Heart right ventricle (tissue), 16 donors: ENCODE results near the gene PTPRG. TPM values are rescaled to one million over a fixed set of nuclear protein-coding genes. Genes with fewer than 3 reads are reported as not detected.

Experiments
- ATAC-seq, 8 donors: fragments of 200-7000 bp; cut with Tn5 transposase; one replicate each; pipeline ENCODE4 v1.9.1; 2020; ENCODE audit warnings: mild to moderate bottlenecking in 8 of 8, moderate library complexity in 8 of 8, moderate number of reproducible peaks in 1 of 8
- DNase-seq, 2 donors: peaks; one replicate each; pipeline ENCODE4 v3.0.0-alpha.2; 2020
- H3K27ac ChIP-seq, 10 donors: fragments of 200-600 bp; sonication (generic) in 2 of 10; one replicate each; pipeline versions ENCODE4 v1.5.0 to v1.8.0; 2020 to 2022; ENCODE audit warnings: mild to moderate bottlenecking in 3 of 10
- H3K27me3 ChIP-seq, 7 donors: fragments of 200-600 bp; one replicate each; pipeline ENCODE4 v1.8.0; 2021 to 2022; ENCODE audit warnings: mild to moderate bottlenecking in 2 of 7
- H3K36me3 ChIP-seq, 9 donors: fragments of 200-600 bp; sonication (generic) in 1 of 9; one replicate each; pipeline versions ENCODE4 v1.5.0 to v1.8.0; 2020 to 2022; ENCODE audit warnings: mild to moderate bottlenecking in 2 of 9
- H3K4me1 ChIP-seq, 9 donors: fragments of 200-600 bp; sonication (generic) in 1 of 9; one replicate each; pipeline versions ENCODE4 v1.5.0 to v1.8.0; 2020 to 2022; ENCODE audit warnings: mild to moderate bottlenecking in 4 of 9
- H3K4me3 ChIP-seq, 10 donors: fragments of 200-600 bp; sonication (generic) in 2 of 10; one replicate each; pipeline versions ENCODE4 v1.5.0 to v1.8.0; 2020 to 2022; ENCODE audit warnings: mild to moderate bottlenecking in 7 of 10, moderate library complexity in 2 of 10
- H3K9me3 ChIP-seq, 11 donors: fragments of 200-600 bp in 10 of 11; sonication (generic) in 2 of 11; one replicate each; pipeline versions ENCODE4 v1.5.0 to v1.8.0; 2013 to 2022; ENCODE audit warnings: mild to moderate bottlenecking in 2 of 11, control low read depth in 1 of 11, moderate library complexity in 1 of 11
- WGBS, 2 donors: extraction: QIAGEN DNeasy Blood & Tissue Kit; methylation state at CpG; one replicate each; pipeline ENCODE4 v1.1.7; 2013; ENCODE audit warnings: inconsistent platforms in 1 of 2; 5-methylcytosine and 5-hydroxymethylcytosine counted together
- intact Hi-C, 10 donors: fragments of 100-400 bp; cut with DNase I; formaldehyde crosslinking; loops; one replicate each; pipeline versions ENCODE4 v1.11.1 to v1.14.2; 2022
- polyA plus RNA-seq, 2 donors: library from polyadenylated mRNA; stranded (reverse); fragments of 200-250 nt; gene quantifications; one replicate each; pipeline ENCODE4 v1.2.3, GENCODE V29; 2013
- total RNA-seq, 10 donors: library from RNA; stranded (reverse); fragmentation: NEBNext Ultra II Directional in 3 of 10; extraction: Animal tissue kit (Norgen Biotek cat#: 25700) in 3 of 10; gene quantifications; one replicate each; pipeline versions ENCODE4 v1.2.1 to v1.2.4, GENCODE V29; 2021 to 2023
- TF ChIP-seq, protein P1 (sequence below), 9 donors: fragments of 200-600 bp; sonication (generic) in 2 of 9; IDR thresholded peaks; one replicate each; pipeline versions ENCODE4 v1.5.0 to v1.8.0; 2021 to 2022; ENCODE audit warnings: antibody characterized with exemption in 9 of 9, mild to moderate bottlenecking in 5 of 9, moderate library complexity in 1 of 9
- donor health status: Arrhythmogenic right ventricular cardiomyopathy.
- donor health status: ischemic (EF 13 %, LVEDD 7.1; RV severe dilation, severe dysfunction).
- donor health status: healthy with polysubstance abuse.
- donor health status: DM: no; HTN: yes; CAD: no.
- donor health status: DM: no; HTN: no; CAD: no.
- donor health status: ischemic (EF 25% LVEDD 6.9; RV normal size, moderate dysfunction).
- donor health status: ischemic (EF 25% LVEDD 5.7; RV mildly dilated, moderate dysfunction).
- donor health status: healthy.
- donor health status: DM: yes; HTN: yes; CAD: no.
- donor health status: Ischemic cardiomyopathy.
- donor health status: ischemic (EF 35%, LVEDD 5.7; RV mildly dilated, moderate dysfunction).
- donor health status: nonischemic (EF 11% LVEDD 7.7; RV severe dilation, severe dysfunction).
- donor health status: DM: yes; HTN: yes; CAD: no.
- donor health status: PGD.
- donor health status: ischemic (EF 29% LVEDD 5.4; RV normal size, mild dysfunction).
- donor health status: nonischemic (EF 23%, LVEDD 6.1; RV moderate dilation, normal function).

PTPRG gene
- total and polyA plus RNA-seq, 12 donors, result 10.1 to 38.3 (median 32.6) TPM

DNA sequence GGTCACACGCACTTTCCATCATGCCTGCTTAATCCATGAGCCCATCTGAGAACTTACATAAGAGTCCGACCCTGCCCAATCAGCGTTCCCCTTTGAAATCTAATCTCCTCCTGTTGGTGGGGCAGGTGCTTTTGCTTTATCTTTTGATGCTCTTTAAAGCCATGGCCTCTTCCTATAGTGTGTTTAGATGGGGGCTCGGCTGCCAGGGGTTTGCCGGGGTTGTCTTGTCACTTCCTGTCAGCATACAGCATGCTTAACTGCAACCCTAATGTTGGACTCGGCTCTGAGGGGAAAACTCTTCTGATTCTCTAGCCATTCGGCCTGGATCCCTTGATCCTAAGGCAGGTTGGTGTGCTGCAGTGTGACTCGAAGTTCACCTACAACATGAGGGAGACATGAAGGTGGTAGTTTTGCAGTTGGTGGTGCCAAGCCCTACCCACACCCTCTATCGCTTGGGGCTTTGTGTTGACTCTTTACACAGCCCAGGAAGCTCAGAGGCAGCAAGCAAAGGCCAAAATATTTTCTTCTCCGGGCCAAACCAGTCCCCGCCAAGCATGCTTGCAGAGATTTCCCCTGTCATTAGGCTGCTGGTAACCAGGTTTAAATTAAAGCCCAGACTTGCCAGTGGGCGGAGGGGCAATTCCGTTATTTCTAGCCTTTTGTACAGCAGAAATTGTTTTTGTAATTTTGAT is 593.2 kb downstream of the PTPRG start:
- Histone ChIP-seq H3K36me3 (no peaks in the 10 kb centered on the region), H3K9me3 (no peaks in the 10 kb centered on the region), H3K4me3 (no peak overlapping the region), H3K27me3 (no peaks in the 10 kb centered on the region), H3K4me1 (peaks cover 12 to 76% (median 55%) of the 10 kb centered on the region in 9 donors), H3K27ac (peak overlapping the region in 8 of 10 donors; percentile 22 to 82 (median 62))
- ATAC-seq, result peak; percentile 6 to 62 (median 42)
- peak in 1 of 2 donors; percentile 15 for DNase-seq
- 41 to 46% methylated on average over 13 of the region's 13 CpGs for WGBS, 2 donors
- TF ChIP-seq, protein P1, sequence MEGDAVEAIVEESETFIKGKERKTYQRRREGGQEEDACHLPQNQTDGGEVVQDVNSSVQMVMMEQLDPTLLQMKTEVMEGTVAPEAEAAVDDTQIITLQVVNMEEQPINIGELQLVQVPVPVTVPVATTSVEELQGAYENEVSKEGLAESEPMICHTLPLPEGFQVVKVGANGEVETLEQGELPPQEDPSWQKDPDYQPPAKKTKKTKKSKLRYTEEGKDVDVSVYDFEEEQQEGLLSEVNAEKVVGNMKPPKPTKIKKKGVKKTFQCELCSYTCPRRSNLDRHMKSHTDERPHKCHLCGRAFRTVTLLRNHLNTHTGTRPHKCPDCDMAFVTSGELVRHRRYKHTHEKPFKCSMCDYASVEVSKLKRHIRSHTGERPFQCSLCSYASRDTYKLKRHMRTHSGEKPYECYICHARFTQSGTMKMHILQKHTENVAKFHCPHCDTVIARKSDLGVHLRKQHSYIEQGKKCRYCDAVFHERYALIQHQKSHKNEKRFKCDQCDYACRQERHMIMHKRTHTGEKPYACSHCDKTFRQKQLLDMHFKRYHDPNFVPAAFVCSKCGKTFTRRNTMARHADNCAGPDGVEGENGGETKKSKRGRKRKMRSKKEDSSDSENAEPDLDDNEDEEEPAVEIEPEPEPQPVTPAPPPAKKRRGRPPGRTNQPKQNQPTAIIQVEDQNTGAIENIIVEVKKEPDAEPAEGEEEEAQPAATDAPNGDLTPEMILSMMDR (IDR thresholded peaks at IDR 0.05), result no peak
- intact Hi-C loops, result no loop called here

DNA sequence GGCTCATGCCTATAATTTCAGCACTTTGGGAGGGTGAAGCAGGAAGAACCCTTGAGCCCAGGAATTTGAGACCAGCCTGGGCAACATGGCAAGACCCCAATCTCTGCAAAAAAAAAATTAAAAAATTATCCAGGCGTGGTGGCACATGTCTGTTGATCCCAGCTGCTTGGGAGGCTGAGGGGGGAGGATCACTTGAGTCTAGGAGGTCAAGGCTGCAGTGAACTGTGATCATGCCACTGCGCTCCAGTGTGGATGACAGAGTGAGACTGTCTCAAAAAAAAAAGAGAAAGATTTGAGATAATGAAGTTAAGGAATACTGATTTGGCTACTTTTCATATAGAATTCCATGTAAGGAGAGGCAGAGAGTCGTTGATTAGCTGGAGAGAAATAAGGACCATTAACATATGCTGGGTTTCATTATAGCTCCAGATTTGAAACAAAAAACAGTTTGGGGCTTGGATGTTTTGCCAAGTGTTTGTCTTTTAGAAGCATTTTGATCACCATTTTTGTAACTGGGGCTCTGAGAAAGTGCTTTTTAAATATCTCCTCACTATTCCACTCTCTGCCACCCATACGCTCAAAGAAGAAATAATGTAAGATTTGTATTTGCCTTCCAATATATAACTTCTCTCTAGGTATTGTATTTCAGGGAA is 597.8 kb downstream of the PTPRG start:
- TF ChIP-seq, protein P1 (IDR thresholded peaks at IDR 0.05), result no peak
- Histone ChIP-seq H3K9me3 (no peaks in the 10 kb centered on the region), H3K36me3 (no peaks in the 10 kb centered on the region), H3K27me3 (no peaks in the 10 kb centered on the region), H3K4me1 (peaks cover 18 to 84% (median 62%) of the 10 kb centered on the region in 9 donors), H3K4me3 (no peak overlapping the region), H3K27ac (peak overlapping the region; percentile 64 to 94 (median 84))
- no peak for DNase-seq
- ATAC-seq, result no peak
- intact Hi-C loops, result no loop called here
- WGBS, 2 donors, result 48 to 67% methylated on average over 4 of the region's 4 CpGs

DNA sequence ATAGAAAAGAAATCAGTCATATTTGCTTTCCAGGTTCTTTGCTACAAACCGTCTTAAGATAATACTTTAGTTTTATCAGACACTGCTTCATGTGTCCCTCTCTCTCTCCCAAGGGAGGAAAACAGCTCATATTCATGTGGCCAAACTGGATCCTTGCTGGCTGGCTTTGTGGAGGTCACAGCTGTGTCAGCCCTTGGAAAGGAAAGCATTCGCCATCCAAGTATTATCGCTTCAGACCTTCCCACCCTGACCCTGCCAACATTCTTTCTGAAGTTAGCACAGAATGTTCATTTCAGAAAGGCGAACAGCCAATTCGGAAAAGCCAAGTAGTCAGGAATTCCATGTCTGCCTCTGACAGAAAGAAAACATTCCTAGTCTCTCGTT is 598.3 kb downstream of the PTPRG start:
- Histone ChIP-seq H3K27me3 (no peaks in the 10 kb centered on the region), H3K4me3 (no peak overlapping the region), H3K9me3 (no peaks in the 10 kb centered on the region), H3K36me3 (no peaks in the 10 kb centered on the region), H3K27ac (peak overlapping the region; percentile 64 to 94 (median 84)), H3K4me1 (peaks cover 13 to 84% (median 58%) of the 10 kb centered on the region in 9 donors)
- DNase-seq (peak; percentile 64 to 86), ATAC-seq (peak; percentile 89 to 96 (median 94))
- TF ChIP-seq, protein P1 (IDR thresholded peaks at IDR 0.05), result no peak
- intact Hi-C loops, result loop anchor here in 2 of 10 donors (5.0 to 10.0 kb wide), 2 partner anchors 62 to 235 kb away; no protein-coding TSS in a partner anchor
- WGBS, 2 donors, result 6 to 10% methylated on average over 6 of the region's 6 CpGs

DNA sequence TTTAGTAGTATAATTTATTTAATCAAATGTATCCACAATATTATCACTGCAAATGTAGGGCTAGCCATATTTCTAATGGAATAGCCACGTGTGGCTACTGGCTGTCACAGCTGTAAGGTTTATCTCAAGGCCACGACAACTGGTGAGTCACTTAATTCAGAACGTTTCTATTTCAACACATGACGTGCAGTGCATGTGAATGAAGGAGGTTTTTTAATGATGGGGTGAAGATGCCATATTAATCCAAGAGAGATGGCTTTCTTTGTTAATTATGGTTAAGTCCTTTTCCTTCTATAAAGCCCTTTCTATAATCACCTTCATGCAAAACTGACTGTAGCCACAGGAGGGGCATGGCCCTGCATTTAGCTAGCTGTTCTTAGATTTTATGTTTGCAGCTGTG is 600.0 kb downstream of the PTPRG start:
- DNase-seq (peak in 1 of 2 donors; percentile 47), ATAC-seq (peak in 6 of 8 donors; percentile 58 to 80 (median 72))
- Histone ChIP-seq H3K27me3 (no peaks in the 10 kb centered on the region), H3K4me3 (no peak overlapping the region), H3K4me1 (peaks cover 13 to 84% (median 51%) of the 10 kb centered on the region in 9 donors), H3K27ac (peak overlapping the region; percentile 27 to 94 (median 82)), H3K36me3 (no peaks in the 10 kb centered on the region), H3K9me3 (no peaks in the 10 kb centered on the region)
- intact Hi-C loops, result loop anchor here in 2 of 10 donors (5.0 to 10.0 kb wide), 2 partner anchors 64 to 237 kb away; no protein-coding TSS in a partner anchor
- 10 to 15% methylated on average over 4 of the region's 4 CpGs for WGBS, 2 donors
- TF ChIP-seq, protein P1 (IDR thresholded peaks at IDR 0.05), result peak in 1 of 9 donors; percentile 15
